Sigmoid colon (tissue), 7 donors: ENCODE data around the gene REG3A. TPM values are rescaled to one million over a fixed set of nuclear protein-coding genes. Genes with fewer than 3 reads are reported as not detected.

Experiments used
- DNase-seq: peaks from one replicate; pipeline ENCODE4 v3.0.0-alpha.2; 2019
- H3K27ac ChIP-seq, 4 donors: fragments of 200-600 bp; sonication (generic); one replicate each; pipeline ENCODE4 v1.5.1; 2016 to 2019; ENCODE audit warnings: mild to moderate bottlenecking in 1 of 4
- H3K27me3 ChIP-seq, 3 donors: fragments of 200-600 bp; sonication (generic); one replicate each; pipeline ENCODE4 v1.5.1; 2019; ENCODE audit warnings: mild to moderate bottlenecking in 1 of 3
- H3K36me3 ChIP-seq, 4 donors: fragments of 200-600 bp; sonication (generic); one replicate each; pipeline ENCODE4 v1.5.1; 2016 to 2019
- H3K4me1 ChIP-seq, 4 donors: fragments of 200-600 bp; sonication (generic); one replicate each; pipeline ENCODE4 v1.5.1; 2017 to 2019
- H3K4me3 ChIP-seq, 4 donors: fragments of 200-600 bp; sonication (generic); one replicate each; pipeline ENCODE4 v1.5.1; 2017 to 2019; ENCODE audit warnings: mild to moderate bottlenecking in 2 of 4, moderate library complexity in 1 of 4
- H3K9me3 ChIP-seq, 4 donors: fragments of 200-600 bp in 3 of 4; sonication (generic) in 3 of 4; one replicate each; pipeline versions ENCODE4 v1.5.1 to v1.6.1; 2013 to 2019
- CTCF ChIP-seq, 4 experiments: fragments of 450-650 bp in 3 of 4; fragments of 200-600 bp in 1 of 4; IDR thresholded peaks; one replicate each; pipeline ENCODE4 v1.5.1; 2016 to 2019; ENCODE audit warnings: antibody characterized with exemption in 4 of 4, mild to moderate bottlenecking in 3 of 4, moderate library complexity in 2 of 4
- EP300 ChIP-seq, 4 donors: sonication (generic); formaldehyde crosslinking; IDR thresholded peaks; one replicate each; pipeline ENCODE4 v1.6.1; 2017; ENCODE audit warnings: antibody characterized with exemption in 4 of 4
- POLR2A ChIP-seq, 2 donors: fragments of 450-650 bp; IDR thresholded peaks; one replicate each; pipeline ENCODE4 v1.6.1; 2016; ENCODE audit warnings: antibody characterized with exemption in 2 of 2, mild to moderate bottlenecking in 2 of 2, moderate library complexity in 2 of 2
- POLR2AphosphoS5 ChIP-seq, 4 donors: sonication (generic); formaldehyde crosslinking; IDR thresholded peaks; one replicate each; pipeline ENCODE4 v1.6.1; 2017; ENCODE audit warnings: antibody characterized with exemption in 4 of 4
- WGBS, 2 donors: extraction: QIAGEN DNeasy Blood & Tissue Kit; methylation state at CpG; one replicate each; pipeline ENCODE4 v1.1.7; 2013; 5-methylcytosine and 5-hydroxymethylcytosine counted together
- intact Hi-C: fragments of 100-400 bp; cut with DNase I; formaldehyde crosslinking; loops from one replicate; pipeline ENCODE4 v1.15.1; 2023
- polyA plus RNA-seq, 3 donors: library from polyadenylated mRNA; stranded (reverse); fragments of 200-250 nt; gene quantifications; one replicate each; pipeline ENCODE4 v1.2.3, GENCODE V29; 2013
- total RNA-seq, 4 donors: library from RNA; depleted of rRNA; stranded (reverse); fragments of >200 nt; gene quantifications; one replicate each; pipeline ENCODE4 v1.1.0, GENCODE V29; 2016
- donor health status: healthy with polysubstance abuse.
- donor health status: Bipolar disorder and iron deficiency.
- donor health status: healthy.

Gene REG3A
- not detected for total RNA-seq
- 10 to 100 TPM in 1 of 3 donors, 1 to 10 TPM in 1, not detected in 1; 3.2 to 27.7 TPM for polyA plus RNA-seq

DNA sequence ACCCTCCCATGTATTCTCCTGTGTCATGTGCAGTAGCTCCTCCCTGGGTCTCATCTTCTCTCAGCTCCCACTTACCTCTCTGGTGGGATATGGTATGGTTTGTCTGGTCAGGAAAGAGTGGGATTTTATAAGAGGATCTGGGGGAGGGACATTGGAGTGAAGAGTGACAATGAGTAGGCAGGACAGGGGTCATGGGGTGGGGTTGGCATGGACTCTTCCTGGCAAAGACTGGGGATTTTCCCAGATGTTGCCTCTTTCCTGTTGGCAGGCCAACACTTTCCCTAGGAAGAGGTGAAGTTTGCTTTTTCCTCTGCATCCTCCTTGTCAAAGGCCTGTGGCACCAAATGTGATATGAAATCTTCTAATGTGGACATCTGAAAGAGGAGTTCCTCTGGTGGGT, at the start of gene REG3A:
REG3A (minus strand) TSS at position 101 of the 400 bp plus-strand sequence. CDS start 348 bp downstream, outside the sequence.
- peaks cover 0 to 4% (median 0%) of the 10 kb centered on the region in 4 donors for H3K9me3 ChIP-seq
- H3K27ac ChIP-seq, result no peak within 1 kb of the TSS
- no peaks in the 10 kb centered on the region for H3K27me3 ChIP-seq
- H3K36me3 ChIP-seq, result no peaks in the 10 kb centered on the region
- H3K4me1 ChIP-seq, result no peaks in the 10 kb centered on the region
- intact Hi-C loops, result no loop called here
- no peak for TF ChIP-seq EP300 (IDR thresholded peaks at IDR 0.05)
- no peak for DNase-seq
- H3K4me3 ChIP-seq, result no peak within 1 kb of the TSS

- H3K4me1 ChIP-seq, result no peaks in the 10 kb centered on the region
- 81 to 83% methylated on average over 1 of the region's 1 CpG for WGBS, 2 donors
Measured at GRCh38 chr2:79200762-79201161, 41.2 kb upstream of the REG3A start.

DNA sequence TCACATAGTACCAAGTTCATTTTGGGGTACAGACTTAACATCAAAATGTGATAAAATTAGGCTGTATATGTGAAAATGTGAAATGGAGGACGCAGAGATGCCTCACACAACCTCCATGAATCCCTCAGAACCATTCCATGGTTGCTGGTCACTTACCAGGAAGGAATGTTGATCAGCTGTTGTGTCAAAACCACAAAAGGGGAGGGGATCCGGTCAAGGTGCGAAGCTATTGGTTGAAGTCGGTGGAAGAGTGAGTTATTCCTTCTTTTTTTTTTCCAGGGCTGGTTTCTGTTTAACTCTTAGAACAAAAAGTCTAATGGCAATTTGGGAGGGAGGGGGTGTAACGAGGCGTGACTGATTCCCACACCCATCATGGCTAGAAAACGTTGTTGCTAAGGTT, 32.3 kb upstream of the REG3A start:
- Histone ChIP-seq H3K4me1 (no peaks in the 10 kb centered on the region), H3K36me3 (no peaks in the 10 kb centered on the region), H3K27me3 (no peaks in the 10 kb centered on the region), H3K4me3 (no peak overlapping the region), H3K27ac (no peak overlapping the region), H3K9me3 (no peaks in the 10 kb centered on the region)
- intact Hi-C loops, result no loop called here
- TF ChIP-seq EP300 (IDR thresholded peaks at IDR 0.05) (no peak), POLR2AphosphoS5 (IDR thresholded peaks at IDR 0.05) (no peak), CTCF (IDR thresholded peaks at IDR 0.05) (no peak), POLR2A (IDR thresholded peaks at IDR 0.05) (no peak)
- no peak for DNase-seq
- whole genome bisulfite sequencing, 2 donors, result 62 to 73% methylated on average over 7 of the region's 7 CpGs

More at GRCh38 chr2:79200762-79201161, 41.2 kb upstream of the REG3A start:
- Histone ChIP-seq H3K27me3 (no peaks in the 10 kb centered on the region), H3K36me3 (no peaks in the 10 kb centered on the region), H3K4me3 (no peak overlapping the region), H3K27ac (no peak overlapping the region), H3K9me3 (no peaks in the 10 kb centered on the region)
- intact Hi-C loops, result no loop called here
- TF ChIP-seq EP300 (IDR thresholded peaks at IDR 0.05) (no peak), POLR2AphosphoS5 (IDR thresholded peaks at IDR 0.05) (no peak), CTCF (IDR thresholded peaks at IDR 0.05) (no peak), POLR2A (IDR thresholded peaks at IDR 0.05) (no peak)
- DNase-seq, result no peak

GRCh38 chr2:79191081-79191480, 31.5 kb upstream of the REG3A start:
- no peak for DNase-seq
- Histone ChIP-seq H3K9me3 (no peaks in the 10 kb centered on the region), H3K27ac (no peak overlapping the region), H3K4me3 (no peak overlapping the region), H3K27me3 (no peaks in the 10 kb centered on the region), H3K4me1 (no peaks in the 10 kb centered on the region), H3K36me3 (no peaks in the 10 kb centered on the region)
- 81 to 90% methylated on average over 1 of the region's 1 CpG for WGBS, 2 donors
- intact Hi-C loops, result no loop called here
- no peak for TF ChIP-seq EP300 (IDR thresholded peaks at IDR 0.05)
- no peak for TF ChIP-seq CTCF (IDR thresholded peaks at IDR 0.05)
- TF ChIP-seq POLR2AphosphoS5 (IDR thresholded peaks at IDR 0.05), result no peak
- no peak for TF ChIP-seq POLR2A (IDR thresholded peaks at IDR 0.05)

DNA sequence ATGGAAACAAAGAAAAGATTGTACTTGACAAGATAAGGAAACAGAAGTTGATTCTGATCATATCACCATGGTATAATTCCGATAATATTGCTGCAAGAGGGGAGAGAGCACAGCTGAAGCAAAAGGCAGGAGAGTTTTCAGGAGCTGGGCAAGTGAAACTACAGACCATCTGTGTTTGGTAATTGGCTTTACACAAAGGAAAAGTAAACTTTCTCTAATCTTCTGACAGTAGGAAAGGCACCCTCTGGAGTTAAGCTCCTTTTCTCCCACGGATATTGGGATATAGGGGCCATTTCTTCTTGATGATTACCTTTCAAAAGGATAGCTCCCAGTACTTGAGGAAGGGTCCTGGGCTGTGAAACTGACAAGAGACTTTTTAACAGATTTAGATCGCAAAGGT, 29.9 kb upstream of the REG3A start:
- Histone ChIP-seq H3K9me3 (no peaks in the 10 kb centered on the region), H3K4me3 (no peak overlapping the region), H3K36me3 (no peaks in the 10 kb centered on the region), H3K4me1 (no peaks in the 10 kb centered on the region), H3K27ac (no peak overlapping the region), H3K27me3 (no peaks in the 10 kb centered on the region)
- no peak for TF ChIP-seq CTCF (IDR thresholded peaks at IDR 0.05)
- intact Hi-C loops, result no loop called here
- DNase-seq, result no peak
- 27 to 55% methylated on average over 3 of the region's 3 CpGs for WGBS, 2 donors
